Liver (tissue), 9 donors: ENCODE data around the gene WDR17. TPM values are rescaled to one million over a fixed set of nuclear protein-coding genes. Genes with fewer than 3 reads are reported as not detected.

Experiments used
- DNase-seq: peaks from one replicate; pipeline ENCODE4 v3.0.0-alpha.2; 2017; ENCODE audit warnings: low spot score
- H3K27ac ChIP-seq, 2 donors: one replicate each; pipeline ENCODE4 v1.7.0; 2013; ENCODE audit warnings: inconsistent platforms in 2 of 2, low read length in 2 of 2, control low read depth in 1 of 2, low read depth in 1 of 2, mild to moderate bottlenecking in 1 of 2
- H3K27me3 ChIP-seq, 4 donors: one replicate each; pipeline versions ENCODE4 v1.6.1 to v1.7.0; 2013; ENCODE audit warnings: low read length in 3 of 4, inconsistent platforms in 1 of 4, mild to moderate bottlenecking in 1 of 4, moderate library complexity in 1 of 4; ENCODE audit not compliant: control insufficient read depth in 4 of 4, insufficient read depth in 4 of 4
- H3K36me3 ChIP-seq, 4 donors: one replicate each; pipeline versions ENCODE4 v1.6.1 to v1.7.0; 2013; ENCODE audit warnings: low read length in 3 of 4, mild to moderate bottlenecking in 3 of 4, low read depth in 1 of 4, moderate library complexity in 1 of 4; ENCODE audit not compliant: control insufficient read depth in 4 of 4, insufficient read depth in 3 of 4
- H3K4me1 ChIP-seq, 4 donors: one replicate each; pipeline versions ENCODE4 v1.6.1 to v1.7.0; 2013; ENCODE audit warnings: low read length in 3 of 4, mild to moderate bottlenecking in 3 of 4, moderate library complexity in 1 of 4; ENCODE audit not compliant: control insufficient read depth in 4 of 4, insufficient read depth in 4 of 4
- H3K4me3 ChIP-seq, 3 donors: one replicate each; pipeline versions ENCODE4 v1.6.1 to v1.7.0; 2013; ENCODE audit warnings: low read length in 3 of 3, control low read depth in 1 of 3, low read depth in 1 of 3, mild to moderate bottlenecking in 1 of 3
- H3K9ac ChIP-seq, 2 donors: one replicate each; pipeline ENCODE4 v1.7.0; 2013; ENCODE audit warnings: low read length in 2 of 2, mild to moderate bottlenecking in 2 of 2, moderate library complexity in 2 of 2, control low read depth in 1 of 2, low read depth in 1 of 2
- H3K9me3 ChIP-seq, 4 donors: one replicate each; pipeline versions ENCODE4 v1.6.1 to v1.7.0; 2013; ENCODE audit warnings: low read length in 3 of 4; ENCODE audit not compliant: control insufficient read depth in 4 of 4
- EGR1 ChIP-seq, 2 donors: IDR thresholded peaks; 2 replicates each; pipeline ENCODE4 v1.6.1; 2016 to 2018; ENCODE audit warnings: antibody characterized with exemption in 2 of 2, low read depth in 2 of 2
- FOXA1 ChIP-seq: IDR thresholded peaks from 2 replicates; pipeline ENCODE4 v1.6.1; 2016; ENCODE audit warnings: antibody characterized with exemption
- FOXA2 ChIP-seq: IDR thresholded peaks from 2 replicates; pipeline ENCODE4 v1.6.1; 2016; ENCODE audit warnings: antibody characterized with exemption
- GABPA ChIP-seq, 2 donors: IDR thresholded peaks in 1 of 2; conservative IDR thresholded peaks in 1 of 2; 2 replicates each; pipeline ENCODE4 v1.6.1; 2016; ENCODE audit warnings: antibody characterized with exemption in 2 of 2, mild to moderate bottlenecking in 1 of 2, moderate library complexity in 1 of 2
- HNF4A ChIP-seq, 2 donors: conservative IDR thresholded peaks; 2 replicates each; pipeline ENCODE4 v1.6.1; 2016; ENCODE audit warnings: antibody characterized with exemption in 2 of 2, mild to moderate bottlenecking in 2 of 2
- HNF4G ChIP-seq: IDR thresholded peaks from 2 replicates; pipeline ENCODE4 v1.6.1; 2016; ENCODE audit warnings: antibody characterized with exemption
- JUND ChIP-seq, 2 donors: IDR thresholded peaks; 2 replicates each; pipeline ENCODE4 v1.6.1; 2016; ENCODE audit warnings: antibody characterized with exemption in 2 of 2
- NR2F2 ChIP-seq: IDR thresholded peaks from 2 replicates; pipeline ENCODE4 v1.6.1; 2016; ENCODE audit warnings: antibody characterized with exemption
- RAD21 ChIP-seq, 2 donors: IDR thresholded peaks; 2 replicates each; pipeline ENCODE4 v1.6.1; 2016; ENCODE audit warnings: antibody characterized with exemption in 2 of 2, mild to moderate bottlenecking in 2 of 2
- REST ChIP-seq: IDR thresholded peaks from 2 replicates; pipeline ENCODE4 v1.6.1; 2016; ENCODE audit warnings: antibody characterized with exemption, mild to moderate bottlenecking
- RXRA ChIP-seq, 2 donors: IDR thresholded peaks; 2 replicates each; pipeline ENCODE4 v1.6.1; 2017 to 2018; ENCODE audit warnings: antibody characterized with exemption in 2 of 2, mild to moderate bottlenecking in 1 of 2
- SP1 ChIP-seq: IDR thresholded peaks from 2 replicates; pipeline ENCODE4 v1.6.1; 2018; ENCODE audit warnings: antibody characterized with exemption, mild to moderate bottlenecking
- TAF1 ChIP-seq: conservative IDR thresholded peaks from 2 replicates; pipeline ENCODE4 v1.6.1; 2016; ENCODE audit warnings: antibody characterized with exemption, mild to moderate bottlenecking
- YY1 ChIP-seq: IDR thresholded peaks from 2 replicates; pipeline ENCODE4 v1.6.1; 2016; ENCODE audit warnings: antibody characterized with exemption, mild to moderate bottlenecking
- WGBS: extraction: QIAGEN DNeasy Blood & Tissue Kit; methylation state at CpG from one replicate; pipeline ENCODE4 v1.1.7; 2013; 5-methylcytosine and 5-hydroxymethylcytosine counted together
- polyA plus RNA-seq, 2 donors: library from polyadenylated mRNA; stranded (reverse) in 1 of 2; unstranded in 1 of 2; fragments of 200-250 nt in 1 of 2; fragments of >200 nt in 1 of 2; fragmentation: Nextera tagmentation in 1 of 2; extraction: Ambion mirVana in 1 of 2; gene quantifications; one replicate each; pipeline versions ENCODE4 v1.2.1 to v1.2.3, GENCODE V29; 2013 to 2015
- total RNA-seq, 2 donors: library from RNA; depleted of rRNA; stranded (reverse); fragments of >200 nt; gene quantifications; one replicate each; pipeline ENCODE4 v1.2.3, GENCODE V29; 2014
- TF ChIP-seq, protein P1 (sequence below): IDR thresholded peaks from 2 replicates; pipeline ENCODE4 v1.6.1; 2016; ENCODE audit warnings: antibody characterized with exemption
- TF ChIP-seq, protein P2 (sequence below): IDR thresholded peaks from 2 replicates; pipeline ENCODE4 v1.6.1; 2016; ENCODE audit warnings: antibody characterized with exemption
- TF ChIP-seq, protein P3 (sequence below): fragments of 150-350 bp; IDR thresholded peaks from 2 replicates; pipeline ENCODE4 v1.5.1; 2017; ENCODE audit warnings: improper control_type of control experiment, low read depth, low read length; ENCODE audit not compliant: missing input control
- TF ChIP-seq, protein P4 (sequence below): IDR thresholded peaks from 2 replicates; pipeline ENCODE4 v1.6.1; 2016; ENCODE audit warnings: antibody characterized with exemption
- donor health status: healthy.
- donor health status: healthy.
- donor health status: healthy.
- donor health status: healthy.
- donor health status: healthy.

WDR17 gene
- total and polyA plus RNA-seq, 4 donors, result 0.14 to 0.84 (median 0.34) TPM

DNA sequence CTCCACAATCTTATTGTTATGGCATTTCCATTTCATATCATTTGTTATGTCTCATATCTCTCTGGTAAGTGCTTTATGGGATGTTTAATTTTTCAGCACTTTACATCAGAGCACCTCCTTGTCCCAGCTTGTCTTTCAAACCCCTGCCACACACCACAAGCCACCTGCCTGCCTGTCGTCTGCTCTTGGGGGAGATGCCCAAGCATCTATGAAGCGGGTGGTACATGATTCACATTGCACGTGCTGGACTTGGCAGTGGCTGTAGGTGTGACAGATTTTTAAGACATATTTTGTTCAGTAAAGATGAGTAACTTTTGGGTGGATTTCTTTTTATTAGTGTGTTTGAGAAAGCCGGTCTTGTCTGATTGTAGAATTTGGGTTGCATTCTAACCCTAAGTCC, 143.9 kb downstream of the WDR17 start:
- Histone ChIP-seq H3K9ac (no peak overlapping the region), H3K4me3 (no peak overlapping the region), H3K9me3 (peaks cover 0 to 1% (median 0%) of the 10 kb centered on the region in 4 donors), H3K36me3 (no peaks in the 10 kb centered on the region), H3K27me3 (no peaks in the 10 kb centered on the region), H3K4me1 (no peaks in the 10 kb centered on the region), H3K27ac (no peak overlapping the region)
- WGBS, result 87% methylated on average over 4 of the region's 4 CpGs
- no peak for TF ChIP-seq JUND (IDR thresholded peaks at IDR 0.05)
- no peak for TF ChIP-seq TAF1
- TF ChIP-seq REST, result no peak
- no peak for TF ChIP-seq RXRA (IDR thresholded peaks at IDR 0.05)
- no peak for TF ChIP-seq SP1
- TF ChIP-seq, protein P1, sequence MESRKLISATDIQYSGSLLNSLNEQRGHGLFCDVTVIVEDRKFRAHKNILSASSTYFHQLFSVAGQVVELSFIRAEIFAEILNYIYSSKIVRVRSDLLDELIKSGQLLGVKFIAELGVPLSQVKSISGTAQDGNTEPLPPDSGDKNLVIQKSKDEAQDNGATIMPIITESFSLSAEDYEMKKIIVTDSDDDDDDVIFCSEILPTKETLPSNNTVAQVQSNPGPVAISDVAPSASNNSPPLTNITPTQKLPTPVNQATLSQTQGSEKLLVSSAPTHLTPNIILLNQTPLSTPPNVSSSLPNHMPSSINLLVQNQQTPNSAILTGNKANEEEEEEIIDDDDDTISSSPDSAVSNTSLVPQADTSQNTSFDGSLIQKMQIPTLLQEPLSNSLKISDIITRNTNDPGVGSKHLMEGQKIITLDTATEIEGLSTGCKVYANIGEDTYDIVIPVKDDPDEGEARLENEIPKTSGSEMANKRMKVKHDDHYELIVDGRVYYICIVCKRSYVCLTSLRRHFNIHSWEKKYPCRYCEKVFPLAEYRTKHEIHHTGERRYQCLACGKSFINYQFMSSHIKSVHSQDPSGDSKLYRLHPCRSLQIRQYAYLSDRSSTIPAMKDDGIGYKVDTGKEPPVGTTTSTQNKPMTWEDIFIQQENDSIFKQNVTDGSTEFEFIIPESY, result no peak
- TF ChIP-seq, protein P2, sequence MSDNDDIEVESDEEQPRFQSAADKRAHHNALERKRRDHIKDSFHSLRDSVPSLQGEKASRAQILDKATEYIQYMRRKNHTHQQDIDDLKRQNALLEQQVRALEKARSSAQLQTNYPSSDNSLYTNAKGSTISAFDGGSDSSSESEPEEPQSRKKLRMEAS, result no peak
- no peak for TF ChIP-seq RAD21 (IDR thresholded peaks at IDR 0.05)
- no peak for TF ChIP-seq FOXA2
- TF ChIP-seq YY1, result no peak
- no peak for TF ChIP-seq HNF4A (conservative IDR thresholded peaks at IDR 0.05)
- TF ChIP-seq EGR1 (IDR thresholded peaks at IDR 0.05; ENCODE audit: low read depth in 2 of 2), result no peak
- TF ChIP-seq, protein P3, sequence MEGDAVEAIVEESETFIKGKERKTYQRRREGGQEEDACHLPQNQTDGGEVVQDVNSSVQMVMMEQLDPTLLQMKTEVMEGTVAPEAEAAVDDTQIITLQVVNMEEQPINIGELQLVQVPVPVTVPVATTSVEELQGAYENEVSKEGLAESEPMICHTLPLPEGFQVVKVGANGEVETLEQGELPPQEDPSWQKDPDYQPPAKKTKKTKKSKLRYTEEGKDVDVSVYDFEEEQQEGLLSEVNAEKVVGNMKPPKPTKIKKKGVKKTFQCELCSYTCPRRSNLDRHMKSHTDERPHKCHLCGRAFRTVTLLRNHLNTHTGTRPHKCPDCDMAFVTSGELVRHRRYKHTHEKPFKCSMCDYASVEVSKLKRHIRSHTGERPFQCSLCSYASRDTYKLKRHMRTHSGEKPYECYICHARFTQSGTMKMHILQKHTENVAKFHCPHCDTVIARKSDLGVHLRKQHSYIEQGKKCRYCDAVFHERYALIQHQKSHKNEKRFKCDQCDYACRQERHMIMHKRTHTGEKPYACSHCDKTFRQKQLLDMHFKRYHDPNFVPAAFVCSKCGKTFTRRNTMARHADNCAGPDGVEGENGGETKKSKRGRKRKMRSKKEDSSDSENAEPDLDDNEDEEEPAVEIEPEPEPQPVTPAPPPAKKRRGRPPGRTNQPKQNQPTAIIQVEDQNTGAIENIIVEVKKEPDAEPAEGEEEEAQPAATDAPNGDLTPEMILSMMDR, result no peak
- TF ChIP-seq, protein P4, sequence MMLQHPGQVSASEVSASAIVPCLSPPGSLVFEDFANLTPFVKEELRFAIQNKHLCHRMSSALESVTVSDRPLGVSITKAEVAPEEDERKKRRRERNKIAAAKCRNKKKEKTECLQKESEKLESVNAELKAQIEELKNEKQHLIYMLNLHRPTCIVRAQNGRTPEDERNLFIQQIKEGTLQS, result no peak
- no peak for TF ChIP-seq GABPA (IDR thresholded peaks at IDR 0.05 in 1 of 2, conservative IDR thresholded peaks at IDR 0.05 in 1 of 2)
- TF ChIP-seq HNF4G, result no peak
- TF ChIP-seq NR2F2, result no peak
- no peak for TF ChIP-seq FOXA1
- DNase-seq, result no peak
